ENCODE measurements around the gene KRTAP6-3. TPM values are rescaled to one million over a fixed set of nuclear protein-coding genes. Genes with fewer than 3 reads are reported as not detected.

KRTAP6-3 gene
- total RNA-seq, 1 donor from 2014 or later = not detected

- ATAC-seq (ENCODE audit: low read depth) (no peak), DNase-seq (no peak)
- no peak for TF ChIP-seq CTCF (IDR thresholded peaks at IDR 0.05)
- Mint-ChIP-seq H3K9me3 (peaks cover 5% of the 10 kb centered on the region), H3K27me3 (no peaks in the 10 kb centered on the region), H3K36me3 (ENCODE audit: low read depth) (no peaks in the 10 kb centered on the region), H3K4me3 (no peak overlapping the region), H3K4me1 (no peaks in the 10 kb centered on the region), H3K27ac (no peak overlapping the region)
- ChIA-PET CTCF (no interaction called here), POLR2A (no interaction called here)
- intact Hi-C loops (cut with micrococcal nuclease) = no loop called here
These were observed 12.1 kb upstream of the KRTAP6-3 start for GRCh38 chr21:30580132-30580531.

- Mint-ChIP-seq H3K27me3 (no peaks in the 10 kb centered on the region), H3K9me3 (peaks cover 8% of the 10 kb centered on the region), H3K36me3 (ENCODE audit: low read depth) (no peaks in the 10 kb centered on the region), H3K4me1 (no peaks in the 10 kb centered on the region), H3K4me3 (no peak overlapping the region), H3K27ac (no peak overlapping the region)
- intact Hi-C loops (cut with micrococcal nuclease) = no loop called here
- DNase-seq = no peak
- CTCF ChIA-PET = no interaction called here
- POLR2A ChIA-PET = no interaction called here
- no peak for ATAC-seq (ENCODE audit: low read depth)
- TF ChIP-seq CTCF (IDR thresholded peaks at IDR 0.05) = no peak
These were observed 9.4 kb upstream of the KRTAP6-3 start for GRCh38 chr21:30582870-30583269.

- intact Hi-C loops (cut with micrococcal nuclease) = no loop called here
- H3K27me3 Mint-ChIP-seq = no peaks in the 10 kb centered on the region
- POLR2A ChIA-PET = no interaction called here
- no peak within 1 kb of the TSS for H3K27ac Mint-ChIP-seq
- no peak within 1 kb of the TSS for H3K4me3 Mint-ChIP-seq
- peaks cover 5% of the 10 kb centered on the region for H3K9me3 Mint-ChIP-seq
- TF ChIP-seq CTCF (IDR thresholded peaks at IDR 0.05) = no peak
- CTCF ChIA-PET = no interaction called here
- H3K4me1 Mint-ChIP-seq = no peaks in the 10 kb centered on the region
- H3K36me3 Mint-ChIP-seq (ENCODE audit: low read depth) = no peaks in the 10 kb centered on the region
- DNase-seq (no peak), ATAC-seq (ENCODE audit: low read depth) (no peak)
These were observed 1.9 kb upstream of the KRTAP6-3 start, which contains the start of gene KRTAP22-2 for GRCh38 chr21:30590297-30590696. KRTAP22-2 (minus strand) TSS chr21:30590397.

GRCh38 chr21:30598802-30599201 is 6.6 kb downstream of the KRTAP6-3 start, which contains the start of gene KRTAP6-2:
KRTAP6-2 (minus strand) TSS chr21:30598902; CDS start chr21:30598874, 28 bp downstream.
- Mint-ChIP-seq H3K4me1 (no peaks in the 10 kb centered on the region), H3K9me3 (no peaks in the 10 kb centered on the region), H3K36me3 (ENCODE audit: low read depth) (no peaks in the 10 kb centered on the region), H3K4me3 (no peak within 1 kb of the TSS), H3K27ac (no peak within 1 kb of the TSS), H3K27me3 (no peaks in the 10 kb centered on the region)
- no peak for TF ChIP-seq CTCF (IDR thresholded peaks at IDR 0.05)
- DNase-seq (no peak), ATAC-seq (ENCODE audit: low read depth) (no peak)
- POLR2A ChIA-PET = no interaction called here
- CTCF ChIA-PET = no interaction called here
- intact Hi-C loops (cut with micrococcal nuclease) = no loop called here

GRCh38 chr21:30600787-30601186 is 8.5 kb downstream of the KRTAP6-3 start, which contains the start of gene KRTAP22-1:
KRTAP22-1 (plus strand) TSS chr21:30601087.
- CTCF ChIA-PET = no interaction called here

More at GRCh38 chr21:30600787-30601186, 8.5 kb downstream of the KRTAP6-3 start, which contains the start of gene KRTAP22-1:
- DNase-seq (no peak), ATAC-seq (ENCODE audit: low read depth) (no peak)
- POLR2A ChIA-PET = no interaction called here
- intact Hi-C loops (cut with micrococcal nuclease) = no loop called here
- no peak for TF ChIP-seq CTCF (IDR thresholded peaks at IDR 0.05)
- Mint-ChIP-seq H3K4me3 (no peak within 1 kb of the TSS), H3K4me1 (no peaks in the 10 kb centered on the region), H3K9me3 (no peaks in the 10 kb centered on the region), H3K27me3 (no peaks in the 10 kb centered on the region), H3K27ac (no peak within 1 kb of the TSS), H3K36me3 (ENCODE audit: low read depth) (no peaks in the 10 kb centered on the region)
